SH-SY5Y (cell line): ENCODE results near the gene PAGE1.

ENCODE experiments used
- GATA2 ChIP-seq: IDR thresholded peaks from 2 replicates; pipeline ENCODE4 v1.6.1; 2011; ENCODE audit warnings: mild to moderate bottlenecking, low read depth, low read length
- GATA3 ChIP-seq: IDR thresholded peaks from 2 replicates; pipeline ENCODE4 v1.6.1; 2011; ENCODE audit warnings: low read depth, mild to moderate bottlenecking, low read length, moderate library complexity

GRCh38 chrX:49644991-49645637 is 50.7 kb downstream of the PAGE1 start:
- TF ChIP-seq GATA3 (no peak), GATA2 (no peak)
